SW480 (cell line): ENCODE data around the gene PHACTR2.

ENCODE experiments used
- DNase-seq: peaks from one replicate; pipeline ENCODE4 v3.0.0-alpha.2; 2016; ENCODE audit warnings: low spot score

PHACTR2 gene

GRCh38 chr6:143742070-143742954 is 64.5 kb downstream of the PHACTR2 start:
- DNase-seq = no peak

GRCh38 chr6:143742955-143743255 is 65.1 kb downstream of the PHACTR2 start:
- no peak for DNase-seq

- DNase-seq = no peak
Measured at GRCh38 chr6:143743301-143744166, 65.8 kb downstream of the PHACTR2 start.

GRCh38 chr6:143744551-143745165 is 66.9 kb downstream of the PHACTR2 start:
- DNase-seq = peak; percentile 72

- DNase-seq = peak; percentile 76
Measured at GRCh38 chr6:143745166-143746133, 67.7 kb downstream of the PHACTR2 start.

GRCh38 chr6:143746202-143747119 is 68.7 kb downstream of the PHACTR2 start:
- DNase-seq = no peak

- no peak for DNase-seq
Measured at GRCh38 chr6:143747347-143747842, 69.6 kb downstream of the PHACTR2 start.

- DNase-seq = no peak
Measured at GRCh38 chr6:143749891-143750290, 72.1 kb downstream of the PHACTR2 start.

GRCh38 chr6:143750877-143751276 is 73.1 kb downstream of the PHACTR2 start:
- no peak for DNase-seq

GRCh38 chr6:143752459-143752858 is 74.7 kb downstream of the PHACTR2 start:
- no peak for DNase-seq

- DNase-seq = no peak
Measured at GRCh38 chr6:143753678-143754077, 75.9 kb downstream of the PHACTR2 start.

- DNase-seq = no peak
Measured at GRCh38 chr6:143754204-143754603, 76.4 kb downstream of the PHACTR2 start.

GRCh38 chr6:143755301-143755744 is 77.6 kb downstream of the PHACTR2 start:
- DNase-seq = peak; percentile 18

- DNase-seq = no peak
Measured at GRCh38 chr6:143757346-143757832, 79.6 kb downstream of the PHACTR2 start.

- no peak for DNase-seq
Measured at GRCh38 chr6:143758551-143758950, 80.8 kb downstream of the PHACTR2 start.

GRCh38 chr6:143759666-143760065 is 81.9 kb downstream of the PHACTR2 start:
- no peak for DNase-seq

GRCh38 chr6:143761074-143761473 is 83.3 kb downstream of the PHACTR2 start:
- no peak for DNase-seq

- no peak for DNase-seq
Measured at GRCh38 chr6:143762126-143762525, 84.4 kb downstream of the PHACTR2 start.

GRCh38 chr6:143765422-143766184 is 87.8 kb downstream of the PHACTR2 start:
- no peak for DNase-seq
